ENCODE results near the gene FLNB.

Gene FLNB

GRCh38 chr3:58008141-58009025 lies at the start of gene FLNB:
Gene FLNB, plus strand, starts transcription at chr3:58008422. Its CDS starts 143 bp downstream, at chr3:58008565.
- no peak for DNase-seq

- DNase-seq = peak; percentile 49
Measured at GRCh38 chr3:57958642-57959422, 49.4 kb upstream of the FLNB start.

- DNase-seq = peak; percentile 39
Measured at GRCh38 chr3:57959423-57960173, 48.6 kb upstream of the FLNB start.

- DNase-seq = no peak
Measured at GRCh38 chr3:57960174-57960505, 48.1 kb upstream of the FLNB start.

- DNase-seq = no peak
Measured at GRCh38 chr3:57961177-57961827, 46.9 kb upstream of the FLNB start.

- peak; percentile 2 for DNase-seq
Measured at GRCh38 chr3:57961828-57962447, 46.3 kb upstream of the FLNB start.

- DNase-seq = no peak
Measured at GRCh38 chr3:57962448-57962834, 45.8 kb upstream of the FLNB start.

- no peak for DNase-seq
Measured at GRCh38 chr3:57963811-57964346, 44.3 kb upstream of the FLNB start.

GRCh38 chr3:57966829-57967228 lies 41.4 kb upstream of the FLNB start:
- DNase-seq = no peak

GRCh38 chr3:57967590-57967989 lies 40.6 kb upstream of the FLNB start:
- no peak for DNase-seq

- DNase-seq = no peak
Measured at GRCh38 chr3:57968501-57968900, 39.7 kb upstream of the FLNB start.

GRCh38 chr3:57971975-57972374 lies 36.2 kb upstream of the FLNB start:
- no peak for DNase-seq

GRCh38 chr3:57972531-57973111 lies 35.6 kb upstream of the FLNB start:
- DNase-seq = no peak

GRCh38 chr3:57973715-57974477 lies 34.3 kb upstream of the FLNB start:
- no peak for DNase-seq

GRCh38 chr3:57974796-57975388 lies 33.3 kb upstream of the FLNB start:
- no peak for DNase-seq

- DNase-seq = no peak
Measured at GRCh38 chr3:57977818-57978235, 30.4 kb upstream of the FLNB start.

- no peak for DNase-seq
Measured at GRCh38 chr3:57978316-57978715, 29.9 kb upstream of the FLNB start.

- DNase-seq = peak; percentile 65
Measured at GRCh38 chr3:57980416-57980815, 27.8 kb upstream of the FLNB start.

- no peak for DNase-seq
Measured at GRCh38 chr3:57981483-57982087, 26.6 kb upstream of the FLNB start.
